NCI-H2081 treated with DMSO at 0.1 percent for 48 hours (cell line): Measurements from ENCODE around the gene HDAC10.
"Not testable (repeated sequence)": the region's sequence is repeated elsewhere in the genome, so short reads cannot be mapped to it uniquely, and the experiment has no call there.

Experiments used
- DNase-seq: peaks from one replicate; lab custom pipeline; 2025; lab: John Stamatoyannopoulos, UW

Gene HDAC10

GRCh38 chr22:50217543-50218152 lies 33.4 kb downstream of the HDAC10 start:
- DNase-seq = no peak

GRCh38 chr22:50216684-50217520 lies 34.2 kb downstream of the HDAC10 start:
- no peak for DNase-seq

GRCh38 chr22:50216055-50216683 lies 34.9 kb downstream of the HDAC10 start:
- DNase-seq = no peak

- no peak for DNase-seq
Observed at GRCh38 chr22:50215297-50216054, 35.6 kb downstream of the HDAC10 start.

- DNase-seq = no peak
Observed at GRCh38 chr22:50213263-50213662, 37.8 kb downstream of the HDAC10 start.

DNA sequence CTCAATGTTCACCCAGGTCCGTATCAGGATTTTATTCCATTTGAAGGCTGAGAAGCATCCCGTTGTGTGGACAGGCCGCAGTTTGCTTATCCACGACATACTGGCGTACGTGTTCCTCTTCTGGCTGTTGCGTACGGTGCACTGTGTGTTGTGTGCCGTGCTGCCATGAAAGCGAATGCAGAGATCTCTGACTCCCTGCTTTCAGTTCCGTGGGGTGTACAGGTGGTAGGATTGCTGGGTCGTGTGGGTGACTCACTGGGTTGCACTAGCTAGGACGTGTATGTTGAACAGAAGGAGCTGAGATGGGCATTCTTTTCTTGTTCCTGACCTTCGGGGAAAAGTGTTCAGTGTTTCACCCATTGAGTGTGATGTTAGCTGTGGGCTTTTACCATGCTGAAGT lies 39.9 kb downstream of the HDAC10 start:
- DNase-seq = no peak

DNA sequence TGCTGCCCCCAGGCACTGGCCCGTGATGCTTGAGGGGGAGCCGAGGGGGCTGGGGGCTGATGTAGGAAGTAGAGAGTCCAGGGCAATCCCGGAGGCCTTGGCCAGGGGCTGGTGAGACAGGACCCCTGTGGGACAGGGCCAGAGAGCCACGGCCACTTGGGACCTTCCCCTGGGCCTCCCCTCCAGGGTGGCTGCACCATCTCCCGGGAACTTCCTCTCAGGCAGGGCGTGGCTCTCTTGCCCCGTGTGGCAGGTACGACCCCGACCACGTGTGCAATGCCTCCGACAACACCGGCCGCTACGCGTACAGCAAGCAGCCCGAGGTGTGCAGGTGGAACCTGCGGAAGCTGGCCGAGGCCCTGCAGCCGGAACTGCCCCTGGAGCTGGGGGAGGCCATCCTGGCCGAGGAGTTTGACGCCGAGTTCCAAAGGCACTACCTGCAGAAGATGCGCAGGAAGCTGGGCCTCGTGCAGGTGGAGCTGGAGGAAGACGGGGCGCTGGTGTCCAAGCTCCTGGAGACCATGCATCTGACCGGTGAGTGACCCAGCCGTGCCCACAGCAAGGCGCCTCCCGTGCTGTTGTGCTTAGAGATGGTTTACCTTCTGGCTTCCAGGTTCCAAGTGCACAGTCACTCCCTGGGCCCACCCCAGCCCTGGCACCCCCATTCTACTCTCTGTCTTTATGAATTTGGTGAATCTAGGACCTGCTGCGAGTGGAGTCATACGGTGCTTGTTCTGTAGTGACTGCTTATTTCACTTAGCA lies 40.5 kb downstream of the HDAC10 start:
- no peak for DNase-seq

DNA sequence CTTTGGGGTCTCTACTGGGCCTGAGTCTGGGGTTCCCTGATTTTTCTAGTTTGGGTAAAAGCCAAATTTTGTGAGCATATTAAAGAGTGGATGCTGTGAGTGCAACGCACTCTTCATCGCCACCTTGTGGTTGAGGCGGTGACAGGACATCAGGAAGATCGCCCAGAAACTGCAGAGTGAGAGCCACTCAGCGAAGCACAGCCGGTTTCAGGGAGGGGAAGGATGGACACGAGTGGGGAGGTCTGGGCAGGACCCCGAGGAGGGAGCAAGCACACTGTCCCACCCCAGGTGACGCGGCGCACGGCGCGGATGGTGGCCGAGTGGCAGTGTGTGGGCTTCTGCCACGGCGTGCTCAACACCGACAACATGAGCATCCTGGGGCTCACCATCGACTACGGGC lies 41.2 kb downstream of the HDAC10 start:
- no peak for DNase-seq

DNA sequence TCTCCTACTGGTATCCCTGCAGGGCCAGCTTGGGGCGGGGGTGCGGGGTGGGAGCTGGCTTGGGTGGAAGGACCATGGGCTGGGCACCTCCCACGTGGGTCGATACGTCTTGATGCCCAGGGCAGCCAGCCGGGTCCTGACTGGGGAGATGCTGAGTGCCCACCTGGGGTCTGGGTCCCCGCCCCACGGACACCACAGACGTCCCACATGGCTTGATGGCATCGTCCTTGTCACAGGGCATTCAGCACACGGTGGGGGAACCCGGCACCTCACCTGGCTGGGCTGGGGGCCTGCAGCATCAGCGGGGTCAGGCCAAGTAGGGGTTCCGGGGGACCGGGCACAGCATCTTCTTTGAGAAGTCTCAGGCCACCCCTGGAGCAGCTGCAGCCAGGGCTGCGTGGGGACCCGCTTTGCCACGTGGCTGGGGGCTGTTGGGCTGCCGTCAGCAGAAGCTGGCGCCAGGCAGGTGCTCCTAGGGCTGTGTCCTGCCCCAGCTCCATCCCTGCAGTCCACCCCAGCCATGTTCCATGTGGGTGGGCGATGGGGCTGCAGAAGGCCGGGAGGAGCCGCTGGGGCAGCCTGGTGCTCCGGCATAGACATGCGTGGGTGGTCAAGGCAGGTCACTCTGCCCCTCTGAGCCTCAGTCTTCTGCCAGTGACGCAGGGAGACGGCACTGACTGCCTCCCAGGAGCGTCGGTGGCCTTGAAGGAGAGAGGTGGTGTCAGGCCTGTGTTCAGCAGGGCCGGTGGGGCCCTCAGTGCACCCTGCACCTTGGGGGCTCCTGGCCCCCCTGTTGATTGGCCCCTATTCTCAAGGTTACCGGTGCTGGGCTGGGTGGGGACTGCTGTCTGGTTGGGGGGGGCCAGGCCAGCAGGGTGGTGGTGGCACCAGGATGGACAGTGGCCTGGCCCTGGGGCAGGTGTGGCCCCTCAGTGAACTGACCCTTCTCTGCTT lies 41.8 kb downstream of the HDAC10 start:
- no peak for DNase-seq

- no peak for DNase-seq
Observed at GRCh38 chr22:50208430-50208938, 42.6 kb downstream of the HDAC10 start.

DNA sequence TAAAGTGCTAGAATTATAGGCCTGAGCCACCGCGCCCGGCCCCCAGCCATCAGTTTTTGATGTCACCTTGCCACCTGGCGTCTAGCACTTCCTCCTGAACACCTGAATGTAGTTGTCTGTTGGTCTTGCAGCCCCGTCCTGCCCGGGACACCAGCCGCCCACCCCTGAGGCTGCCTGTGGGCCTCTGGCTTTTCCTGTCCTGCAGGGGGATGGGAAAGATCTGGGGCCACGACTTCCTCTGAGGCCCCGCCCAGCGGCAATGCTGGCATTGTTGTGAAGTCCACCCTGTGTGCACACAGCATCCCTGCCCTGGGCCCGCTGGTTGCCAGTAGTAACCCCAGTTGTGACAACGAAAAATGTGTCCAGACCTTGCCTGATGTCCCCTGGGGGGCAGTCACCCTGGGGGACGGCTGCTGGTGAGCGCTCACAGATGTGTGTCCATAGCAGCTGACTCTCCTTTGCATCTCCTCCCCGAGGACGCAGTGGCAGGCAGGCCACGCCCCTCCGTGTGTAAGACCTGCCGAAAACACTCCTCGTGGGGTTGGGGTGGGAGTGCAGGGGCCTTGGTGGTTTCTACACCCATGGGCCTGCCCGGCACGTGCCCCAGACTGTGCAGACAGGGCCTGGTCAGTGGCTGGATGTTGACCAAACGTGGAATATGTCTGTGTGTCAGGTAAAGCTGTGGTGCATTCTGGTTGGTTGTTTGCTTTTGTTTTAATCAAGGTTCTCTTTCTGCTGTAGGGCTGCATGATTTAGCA lies 43.5 kb downstream of the HDAC10 start:
- no peak for DNase-seq

GRCh38 chr22:50206599-50206998 lies 44.5 kb downstream of the HDAC10 start:
- DNase-seq = no peak

DNA sequence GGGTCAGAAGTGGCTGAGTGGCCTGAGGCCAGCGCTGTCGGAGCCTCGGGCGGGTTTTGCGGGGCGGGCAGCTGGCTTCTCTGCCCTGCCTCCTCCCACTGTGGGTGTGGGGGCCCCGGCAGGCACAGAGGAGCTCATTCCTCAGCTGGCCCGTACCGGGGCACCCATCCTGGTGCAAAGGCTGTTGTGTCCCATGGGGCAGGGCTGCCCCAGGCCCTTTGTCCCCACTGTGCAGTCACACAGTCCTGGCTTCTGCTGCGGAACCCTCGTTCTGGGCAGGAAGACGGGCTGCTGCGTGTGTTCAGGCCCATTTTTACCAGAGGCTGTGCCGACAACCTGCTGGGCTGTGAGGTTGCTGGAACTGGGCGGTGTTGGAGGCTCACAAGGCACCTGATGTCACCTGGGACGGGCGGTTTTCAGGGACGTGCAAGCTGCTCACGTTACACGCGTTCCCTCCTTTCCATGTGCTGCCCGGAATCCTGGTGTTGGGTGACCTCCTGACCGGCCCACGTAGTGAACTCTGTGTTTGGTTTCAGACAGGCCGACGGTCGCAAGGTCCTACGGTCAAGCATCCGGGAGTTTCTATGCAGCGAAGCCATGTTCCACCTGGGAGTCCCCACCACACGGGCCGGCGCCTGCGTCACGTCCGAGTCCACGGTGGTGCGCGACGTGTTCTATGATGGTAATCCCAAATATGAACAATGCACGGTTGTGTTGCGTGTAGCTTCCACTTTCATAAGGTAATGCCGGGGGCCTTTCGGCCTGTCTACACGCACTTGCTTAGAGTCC lies 45.1 kb downstream of the HDAC10 start:
- no peak for DNase-seq

DNA sequence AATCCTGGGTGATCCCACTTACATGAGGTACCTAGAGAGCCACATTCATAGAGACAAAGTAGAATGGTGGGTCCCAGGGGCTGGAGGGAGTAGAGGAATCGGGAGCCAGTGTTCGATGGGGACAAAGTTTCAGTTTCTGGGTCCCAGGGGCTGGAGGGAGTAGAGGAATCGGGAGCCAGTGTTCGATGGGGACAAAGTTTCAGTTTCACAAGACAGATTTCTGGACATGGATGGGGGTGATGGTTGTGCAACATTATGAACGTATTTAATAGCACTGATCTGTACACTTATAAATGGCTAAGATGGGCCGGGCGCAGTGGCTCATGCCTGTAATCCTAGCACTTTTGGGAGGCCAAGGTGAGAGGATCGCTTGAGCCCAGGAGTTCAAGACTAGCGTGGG lies 46.1 kb downstream of the HDAC10 start:
- DNase-seq = not testable (repeated sequence)

GRCh38 chr22:50204571-50204970 lies 46.5 kb downstream of the HDAC10 start:
- DNase-seq = no peak

DNA sequence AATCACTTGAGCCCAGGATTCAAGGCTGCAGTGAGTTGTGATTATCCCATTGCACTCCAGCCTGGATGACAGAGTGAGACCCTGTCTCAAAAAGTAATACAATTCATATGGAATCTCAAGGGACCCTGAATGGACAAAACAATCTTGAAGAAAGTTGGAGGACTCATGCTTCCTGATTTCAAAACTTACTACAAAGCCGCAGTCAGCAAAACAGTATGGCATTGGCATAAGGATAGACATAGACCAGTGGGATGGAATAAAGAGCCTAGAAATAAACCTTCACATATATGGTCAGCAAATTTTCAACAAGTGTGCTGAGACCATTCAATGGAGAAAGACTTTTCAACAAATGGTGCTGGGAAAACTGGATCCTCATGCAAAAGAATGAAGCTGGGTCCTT lies 47.8 kb downstream of the HDAC10 start:
- no peak for DNase-seq

DNA sequence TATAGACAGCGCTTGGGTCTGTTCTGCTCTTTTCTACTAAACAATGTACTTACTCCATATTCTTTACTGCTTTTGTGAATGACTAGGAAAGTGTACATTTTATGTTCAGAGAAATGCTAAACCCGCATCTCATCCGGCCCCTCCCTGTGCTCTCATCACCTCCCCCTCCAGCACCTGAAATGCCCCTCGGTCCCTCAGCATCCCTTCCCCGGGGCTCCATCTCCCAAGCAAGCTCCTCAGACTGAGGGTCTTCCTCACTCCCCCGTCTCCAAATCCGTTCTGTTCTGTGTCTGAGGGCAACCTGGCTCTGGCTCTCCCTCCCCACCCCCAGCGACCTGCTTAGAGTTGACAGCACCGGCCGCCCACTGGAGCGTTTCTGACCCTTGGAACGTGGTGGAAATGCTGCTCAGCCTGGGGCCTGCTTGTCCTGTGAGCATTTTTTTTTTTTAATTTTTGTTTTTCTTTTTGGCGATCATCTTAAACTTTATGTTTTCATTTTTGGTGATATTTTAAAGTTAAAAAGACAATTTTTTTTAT lies 48.9 kb downstream of the HDAC10 start:
- no peak for DNase-seq
